CD14-positive monocyte (primary cell): ENCODE measurements around the gene CTCFL. TPM values are rescaled to one million over a fixed set of nuclear protein-coding genes. Genes with fewer than 3 reads are reported as not detected.

Experiments used
- DNase-seq, 3 donors: peaks; one replicate each; pipeline ENCODE4 v3.0.0-alpha.2; 2011 to 2022
- H2AFZ ChIP-seq: 2 replicates; pipeline ENCODE4 v1.6.0; 2012; ENCODE audit warnings: mild to moderate bottlenecking, low read depth, low read length, inconsistent platforms; ENCODE audit not compliant: insufficient read depth, poor library complexity, severe bottlenecking
- H3K27ac ChIP-seq, 2 donors: 1 replicate in 1 of 2; 2 replicates in 1 of 2; pipeline ENCODE4 v1.5.1; 2012 to 2013; ENCODE audit warnings: low read length in 2 of 2, control low read depth in 1 of 2, inconsistent platforms in 1 of 2, low read depth in 1 of 2, mild to moderate bottlenecking in 1 of 2
- H3K27me3 ChIP-seq, 2 donors: one replicate each; pipeline versions ENCODE4 v1.6.0 to v1.6.1; 2011 to 2013; ENCODE audit warnings: low read length in 2 of 2; ENCODE audit not compliant: control insufficient read depth in 2 of 2, insufficient read depth in 2 of 2
- H3K36me3 ChIP-seq, 2 donors: replicated peaks in 1 of 2; 1 replicate in 1 of 2; 2 replicates in 1 of 2; pipeline versions ENCODE4 v1.5.1 to v1.6.1; 2012 to 2013; ENCODE audit warnings: low read length in 2 of 2, control low read depth in 1 of 2, inconsistent platforms in 1 of 2, mild to moderate bottlenecking in 1 of 2; ENCODE audit not compliant: insufficient read depth in 2 of 2, control insufficient read depth in 1 of 2
- H3K4me1 ChIP-seq, 2 donors: 1 replicate in 1 of 2; 2 replicates in 1 of 2; pipeline versions ENCODE4 v1.5.1 to v1.6.1; 2012 to 2013; ENCODE audit warnings: low read length in 2 of 2, control low read depth in 1 of 2, inconsistent platforms in 1 of 2, mild to moderate bottlenecking in 1 of 2, moderate library complexity in 1 of 2; ENCODE audit not compliant: insufficient read depth in 2 of 2, control insufficient read depth in 1 of 2
- H3K4me2 ChIP-seq: replicated peaks from 2 replicates; pipeline ENCODE3; 2012; ENCODE audit warnings: low read length, moderate library complexity, mild to moderate bottlenecking; ENCODE audit not compliant: poor library complexity, severe bottlenecking; ENCODE audit errors: extremely low read depth
- H3K4me3 ChIP-seq, 3 experiments: fragments of 200-600 bp in 1 of 3; sonication (generic) in 1 of 3; replicated peaks in 1 of 3; 1 replicate in 2 of 3; 2 replicates in 1 of 3; pipeline ENCODE4 v1.5.1; 2011 to 2013; ENCODE audit warnings: low read length in 3 of 3, mild to moderate bottlenecking in 3 of 3, control low read depth in 2 of 3, low read depth in 2 of 3, inconsistent platforms in 1 of 3, moderate library complexity in 1 of 3
- H3K79me2 ChIP-seq: 2 replicates; pipeline ENCODE4 v1.6.0; 2012; ENCODE audit warnings: mild to moderate bottlenecking, control low read depth, inconsistent platforms, low read length, moderate library complexity; ENCODE audit not compliant: insufficient read depth
- H3K9ac ChIP-seq: 2 replicates; pipeline ENCODE4 v1.6.0; 2017; ENCODE audit warnings: low read length, mild to moderate bottlenecking; ENCODE audit not compliant: insufficient read depth, poor library complexity, severe bottlenecking
- H3K9me3 ChIP-seq, 2 donors: replicated peaks in 1 of 2; 1 replicate in 1 of 2; 2 replicates in 1 of 2; pipeline versions ENCODE4 v1.5.1 to v1.6.1; 2012 to 2013; ENCODE audit warnings: low read length in 2 of 2, control low read depth in 1 of 2; ENCODE audit not compliant: control insufficient read depth in 1 of 2, insufficient read depth in 1 of 2
- H4K20me1 ChIP-seq: 2 replicates; pipeline ENCODE4 v1.6.0; 2012; ENCODE audit warnings: mild to moderate bottlenecking, low read length, control low read depth, moderate library complexity; ENCODE audit not compliant: insufficient read depth
- H3K27ac Mint-ChIP-seq, 7 donors: one replicate each; pipeline ENCODE4 v1.8.0; 2020; ENCODE audit warnings: mild to moderate bottlenecking in 7 of 7, mixed read lengths in 7 of 7, moderate library complexity in 6 of 7, inconsistent platforms in 2 of 7
- H3K27me3 Mint-ChIP-seq, 3 donors: one replicate each; pipeline ENCODE4 v1.8.0; 2021 to 2022; ENCODE audit warnings: low read depth in 3 of 3, mild to moderate bottlenecking in 3 of 3, mixed read lengths in 3 of 3, moderate library complexity in 3 of 3, inconsistent platforms in 1 of 3
- H3K36me3 Mint-ChIP-seq, 2 donors: one replicate each; pipeline ENCODE4 v1.8.0; 2020; ENCODE audit warnings: mixed read lengths in 2 of 2, inconsistent platforms in 1 of 2, mild to moderate bottlenecking in 1 of 2
- H3K4me1 Mint-ChIP-seq: one replicate; pipeline ENCODE4 v1.8.0; 2020; ENCODE audit warnings: mild to moderate bottlenecking, mixed read lengths
- H3K4me3 Mint-ChIP-seq, 2 donors: one replicate each; pipeline ENCODE4 v1.8.0; 2020; ENCODE audit warnings: mild to moderate bottlenecking in 2 of 2, mixed read lengths in 2 of 2, moderate library complexity in 1 of 2
- H3K9me3 Mint-ChIP-seq, 7 donors: one replicate each; pipeline ENCODE4 v1.8.0; 2020 to 2022; ENCODE audit warnings: mixed read lengths in 7 of 7, mild to moderate bottlenecking in 6 of 7, moderate library complexity in 6 of 7, inconsistent platforms in 2 of 7
- WGBS: methylation state at CpG from one replicate; pipeline ENCODE4 v1.1.5; 2013; ENCODE audit warnings: missing lambda C conversion rate; ENCODE audit not compliant: insufficient coverage; 5-methylcytosine and 5-hydroxymethylcytosine counted together
- intact Hi-C, 2 donors: fragments of 100-400 bp; cut with micrococcal nuclease; formaldehyde crosslinking; loops; one replicate each; pipeline versions ENCODE4 v1.15.0 to v1.15.1; 2023
- polyA plus RNA-seq, 3 donors: library from polyadenylated mRNA; depleted of rRNA in 1 of 3; unstranded in 2 of 3; stranded (reverse) in 1 of 3; fragments of 300-500 nt in 2 of 3; fragments of >200 nt in 1 of 3; fragmentation: Illumina TruSeq in 2 of 3; gene quantifications; 1 replicate in 2 of 3; 2 replicates in 1 of 3; pipeline ENCODE4 v1.2.3, GENCODE V29; 2012 to 2021
- TF ChIP-seq, protein P1 (sequence below): fragments of 200-600 bp; IDR thresholded peaks from one replicate; pipeline ENCODE4 v1.8.0; 2022; ENCODE audit warnings: antibody characterized with exemption, mild to moderate bottlenecking

CTCFL gene
- polyA plus RNA-seq, 3 donors, result not detected

DNA sequence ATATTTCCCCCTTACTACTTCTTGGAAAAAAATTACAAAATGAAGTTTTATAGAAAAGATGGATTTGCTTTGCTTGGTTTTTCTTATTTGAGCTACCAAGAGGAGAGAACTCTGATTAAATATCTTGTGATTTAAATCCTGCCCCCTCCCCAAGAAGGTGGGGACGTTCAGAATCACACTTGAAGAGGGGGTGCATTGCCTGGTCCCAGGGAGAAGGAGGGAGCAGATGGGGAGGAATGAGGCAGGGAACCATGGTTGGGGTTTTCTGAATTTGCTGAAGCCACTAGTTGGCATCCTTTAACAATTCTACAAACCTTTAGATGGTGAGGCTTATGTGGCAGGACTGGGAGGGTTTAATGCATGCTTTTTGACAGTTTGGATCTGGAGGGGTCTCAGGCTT lies 41.5 kb upstream of the CTCFL start:
- no peak overlapping the region for H3K27ac ChIP-seq
- TF ChIP-seq, protein P1, sequence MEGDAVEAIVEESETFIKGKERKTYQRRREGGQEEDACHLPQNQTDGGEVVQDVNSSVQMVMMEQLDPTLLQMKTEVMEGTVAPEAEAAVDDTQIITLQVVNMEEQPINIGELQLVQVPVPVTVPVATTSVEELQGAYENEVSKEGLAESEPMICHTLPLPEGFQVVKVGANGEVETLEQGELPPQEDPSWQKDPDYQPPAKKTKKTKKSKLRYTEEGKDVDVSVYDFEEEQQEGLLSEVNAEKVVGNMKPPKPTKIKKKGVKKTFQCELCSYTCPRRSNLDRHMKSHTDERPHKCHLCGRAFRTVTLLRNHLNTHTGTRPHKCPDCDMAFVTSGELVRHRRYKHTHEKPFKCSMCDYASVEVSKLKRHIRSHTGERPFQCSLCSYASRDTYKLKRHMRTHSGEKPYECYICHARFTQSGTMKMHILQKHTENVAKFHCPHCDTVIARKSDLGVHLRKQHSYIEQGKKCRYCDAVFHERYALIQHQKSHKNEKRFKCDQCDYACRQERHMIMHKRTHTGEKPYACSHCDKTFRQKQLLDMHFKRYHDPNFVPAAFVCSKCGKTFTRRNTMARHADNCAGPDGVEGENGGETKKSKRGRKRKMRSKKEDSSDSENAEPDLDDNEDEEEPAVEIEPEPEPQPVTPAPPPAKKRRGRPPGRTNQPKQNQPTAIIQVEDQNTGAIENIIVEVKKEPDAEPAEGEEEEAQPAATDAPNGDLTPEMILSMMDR, result no peak
- H3K4me1 ChIP-seq, result no peaks in the 10 kb centered on the region
- H3K27me3 ChIP-seq, result peaks cover 0 to 4% of the 10 kb centered on the region in 2 donors
- H3K79me2 ChIP-seq, result no peaks in the 10 kb centered on the region
- DNase-seq, result no peak
- WGBS, result no CpG with 5 or more reads among the region's 1 CpG
- H3K36me3 ChIP-seq, result no peaks in the 10 kb centered on the region
- H3K27me3 Mint-ChIP-seq, result peaks cover 18 to 23% (median 20%) of the 10 kb centered on the region in 3 donors
- no peak overlapping the region for H3K27ac Mint-ChIP-seq
- H3K4me3 ChIP-seq, result no peak overlapping the region
- H3K4me1 Mint-ChIP-seq, result no peaks in the 10 kb centered on the region
- H3K9ac ChIP-seq, result no peak overlapping the region
- no peaks in the 10 kb centered on the region for H3K36me3 Mint-ChIP-seq
- H3K4me2 ChIP-seq, result no peak overlapping the region
- no peaks in the 10 kb centered on the region for H3K9me3 ChIP-seq
- H2AFZ ChIP-seq, result no peak overlapping the region
- H3K4me3 Mint-ChIP-seq, result no peak overlapping the region
- H4K20me1 ChIP-seq, result no peaks in the 10 kb centered on the region
- no peaks in the 10 kb centered on the region for H3K9me3 Mint-ChIP-seq
- intact Hi-C loops, result no loop called here

DNA sequence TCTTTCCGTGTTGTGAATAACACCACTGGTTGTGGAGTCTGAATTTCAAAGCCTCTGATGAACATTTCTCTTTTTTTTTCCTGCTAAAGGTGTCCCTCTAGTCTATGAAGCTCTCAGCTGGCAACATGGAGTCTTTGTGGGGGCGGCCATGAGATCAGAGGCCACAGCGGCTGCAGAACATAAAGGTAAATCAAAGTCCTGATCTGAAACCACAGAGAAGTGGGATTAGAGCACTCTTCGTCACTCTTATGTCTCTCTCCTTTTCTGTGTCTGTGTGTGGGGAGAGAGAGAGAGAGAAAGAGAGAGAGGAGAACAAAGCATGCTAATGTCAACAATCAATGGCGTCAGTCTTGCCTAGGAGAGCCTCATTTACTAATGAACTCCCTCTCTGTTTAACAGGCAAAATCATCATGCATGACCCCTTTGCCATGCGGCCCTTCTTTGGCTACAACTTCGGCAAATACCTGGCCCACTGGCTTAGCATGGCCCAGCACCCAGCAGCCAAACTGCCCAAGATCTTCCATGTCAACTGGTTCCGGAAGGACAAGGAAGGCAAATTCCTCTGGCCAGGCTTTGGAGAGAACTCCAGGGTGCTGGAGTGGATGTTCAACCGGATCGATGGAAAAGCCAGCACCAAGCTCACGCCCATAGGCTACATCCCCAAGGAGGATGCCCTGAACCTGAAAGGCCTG lies 40.2 kb upstream of the CTCFL start:
- Histone ChIP-seq H3K27ac (no peak overlapping the region), H3K9me3 (no peaks in the 10 kb centered on the region), H4K20me1 (no peaks in the 10 kb centered on the region), H3K4me3 (no peak overlapping the region), H3K36me3 (no peaks in the 10 kb centered on the region), H3K4me2 (no peak overlapping the region), H2AFZ (no peak overlapping the region), H3K9ac (no peak overlapping the region), H3K27me3 (peaks cover 0 to 4% of the 10 kb centered on the region in 2 donors), H3K4me1 (no peaks in the 10 kb centered on the region), H3K79me2 (no peaks in the 10 kb centered on the region)
- Mint-ChIP-seq H3K9me3 (no peaks in the 10 kb centered on the region), H3K36me3 (no peaks in the 10 kb centered on the region), H3K4me3 (no peak overlapping the region), H3K27me3 (peaks cover 14 to 22% (median 16%) of the 10 kb centered on the region in 3 donors), H3K27ac (no peak overlapping the region), H3K4me1 (no peaks in the 10 kb centered on the region)
- intact Hi-C loops, result no loop called here
- 97% methylated on average over 6 of the region's 11 CpGs for WGBS
- TF ChIP-seq, protein P1, result no peak
- no peak for DNase-seq
